Mucosa of stomach (tissue), 1 donor: ENCODE data around the gene NPIPB4.
"Not testable (repeated sequence)": the region's sequence is repeated elsewhere in the genome, so short reads cannot be mapped to it uniquely, and the experiment has no call there.

Experiments
- H3K27me3 ChIP-seq: one replicate; pipeline ENCODE4 v1.7.0; 2013; ENCODE audit warnings: mild to moderate bottlenecking, low read length; ENCODE audit not compliant: control insufficient read depth, insufficient read depth
- H3K36me3 ChIP-seq: one replicate; pipeline ENCODE4 v1.7.0; 2013; ENCODE audit warnings: low read length; ENCODE audit not compliant: control insufficient read depth, insufficient read depth
- H3K4me1 ChIP-seq: one replicate; pipeline ENCODE4 v1.7.0; 2013; ENCODE audit warnings: mild to moderate bottlenecking, low read length; ENCODE audit not compliant: control insufficient read depth, insufficient read depth
- H3K4me3 ChIP-seq: one replicate; pipeline ENCODE4 v1.7.0; 2013; ENCODE audit warnings: low read length
- H3K9ac ChIP-seq: one replicate; pipeline ENCODE4 v1.7.0; 2013; ENCODE audit warnings: mild to moderate bottlenecking, low read length, moderate library complexity
- H3K9me3 ChIP-seq: one replicate; pipeline ENCODE4 v1.7.0; 2013; ENCODE audit warnings: mild to moderate bottlenecking, low read length, moderate library complexity; ENCODE audit not compliant: control insufficient read depth
- donor health status: Pancreatic carcinoma.

The NPIPB4 gene

GRCh38 chr16:21820028-21820907 is 37.3 kb downstream of the NPIPB4 start:
- H3K4me3 ChIP-seq, result peak overlapping the region; percentile 3
- H3K27me3 ChIP-seq, H3K9me3 ChIP-seq, H3K36me3 ChIP-seq, H3K4me1 ChIP-seq: not testable (repeated sequence)
- peak overlapping the region; percentile 70 for H3K9ac ChIP-seq

- H3K36me3 ChIP-seq, H3K4me1 ChIP-seq, H3K9me3 ChIP-seq, H3K27me3 ChIP-seq: not testable (repeated sequence)
- Histone ChIP-seq H3K4me3 (peak overlapping the region; percentile 3), H3K9ac (peak overlapping the region; percentile 70)
Observed at GRCh38 chr16:21819617-21820016, 37.9 kb downstream of the NPIPB4 start.

- not testable (repeated sequence) for H3K4me3 ChIP-seq, H3K27me3 ChIP-seq
Observed at GRCh38 chr16:21817012-21817411, 40.5 kb downstream of the NPIPB4 start.

GRCh38 chr16:21815694-21816093 is 41.9 kb downstream of the NPIPB4 start:
- H3K9ac ChIP-seq, H3K36me3 ChIP-seq, H3K9me3 ChIP-seq, H3K4me1 ChIP-seq, H3K27me3 ChIP-seq, H3K4me3 ChIP-seq: not testable (repeated sequence)

More at GRCh38 chr16:21817012-21817411, 40.5 kb downstream of the NPIPB4 start:
- H3K36me3 ChIP-seq, H3K9ac ChIP-seq, H3K4me1 ChIP-seq, H3K9me3 ChIP-seq: not testable (repeated sequence)

- not testable (repeated sequence) for H3K4me1 ChIP-seq, H3K27me3 ChIP-seq, H3K9me3 ChIP-seq, H3K4me3 ChIP-seq, H3K36me3 ChIP-seq, H3K9ac ChIP-seq
Observed at GRCh38 chr16:21802375-21802663, 55.2 kb downstream of the NPIPB4 start.

- not testable (repeated sequence) for H3K4me1 ChIP-seq, H3K36me3 ChIP-seq, H3K27me3 ChIP-seq, H3K4me3 ChIP-seq, H3K9me3 ChIP-seq, H3K9ac ChIP-seq
Observed at GRCh38 chr16:21801538-21802374, 55.8 kb downstream of the NPIPB4 start.

GRCh38 chr16:21798601-21799000 is 59.0 kb downstream of the NPIPB4 start:
- not testable (repeated sequence) for H3K9ac ChIP-seq, H3K9me3 ChIP-seq, H3K4me3 ChIP-seq, H3K36me3 ChIP-seq, H3K27me3 ChIP-seq, H3K4me1 ChIP-seq

- not testable (repeated sequence) for H3K9me3 ChIP-seq, H3K4me3 ChIP-seq, H3K36me3 ChIP-seq, H3K4me1 ChIP-seq, H3K27me3 ChIP-seq, H3K9ac ChIP-seq
Observed at GRCh38 chr16:21793310-21793709, 64.2 kb downstream of the NPIPB4 start.

GRCh38 chr16:21790506-21790905 is 67.0 kb downstream of the NPIPB4 start:
- H3K27me3 ChIP-seq, H3K36me3 ChIP-seq, H3K9ac ChIP-seq, H3K9me3 ChIP-seq, H3K4me1 ChIP-seq, H3K4me3 ChIP-seq: not testable (repeated sequence)
